CD4-positive, alpha-beta T cell treated with Interleukin-2 at 100 ng/mL for 4 hours (primary cell): ENCODE results near the gene TXNDC17.
"Not testable (repeated sequence)": the region's sequence is repeated elsewhere in the genome, so short reads cannot be mapped to it uniquely, and the experiment has no call there.

Source experiments
- DNase-seq: peaks from one replicate; pipeline ENCODE4 v3.0.0-alpha.2; 2020; ENCODE audit warnings: low spot score

The TXNDC17 gene

GRCh38 chr17:6683730-6684459 lies 43.0 kb downstream of the TXNDC17 start:
- no peak for DNase-seq

- DNase-seq = no peak
Observed at GRCh38 chr17:6684460-6684783, 43.6 kb downstream of the TXNDC17 start.

GRCh38 chr17:6684881-6685767 lies 44.3 kb downstream of the TXNDC17 start:
- DNase-seq = no peak

- DNase-seq = no peak
Observed at GRCh38 chr17:6686026-6686425, 45.2 kb downstream of the TXNDC17 start.

GRCh38 chr17:6688944-6689343 lies 48.1 kb downstream of the TXNDC17 start:
- DNase-seq = no peak

- DNase-seq = no peak
Observed at GRCh38 chr17:6690641-6691040, 49.8 kb downstream of the TXNDC17 start.

GRCh38 chr17:6691546-6691945 lies 50.7 kb downstream of the TXNDC17 start:
- no peak for DNase-seq

- not testable (repeated sequence) for DNase-seq
Observed at GRCh38 chr17:6691958-6692357, 51.1 kb downstream of the TXNDC17 start.
